HG02571 (cell line): ENCODE data around the gene OSBPL1A.
"Not testable (repeated sequence)": the region's sequence is repeated elsewhere in the genome, so short reads cannot be mapped to it uniquely, and the experiment has no call there.

Experiments
- ATAC-seq: cut with Tn5 transposase; IDR thresholded peaks from one replicate; pipeline ENCODE4 v1.9.1; 2021; ENCODE audit warnings: mild to moderate bottlenecking, moderate library complexity; ENCODE audit not compliant: unreplicated experiment

OSBPL1A gene

GRCh38 chr18:24398540-24398939 is 916 bp upstream of the OSBPL1A start:
- no peak for ATAC-seq

- no peak for ATAC-seq
Measured at GRCh38 chr18:24397131-24397693, 412 bp downstream of the OSBPL1A start.

GRCh38 chr18:24396082-24396633 is 1.5 kb downstream of the OSBPL1A start:
- ATAC-seq = no peak

GRCh38 chr18:24395049-24395795 is 2.4 kb downstream of the OSBPL1A start:
- no peak for ATAC-seq

GRCh38 chr18:24388957-24389356 is 8.7 kb downstream of the OSBPL1A start:
- ATAC-seq = no peak

GRCh38 chr18:24386681-24387080 is 10.9 kb downstream of the OSBPL1A start:
- ATAC-seq = no peak

- ATAC-seq = no peak
Measured at GRCh38 chr18:24381126-24381525, 16.5 kb downstream of the OSBPL1A start.

GRCh38 chr18:24380163-24380747 is 17.4 kb downstream of the OSBPL1A start:
- no peak for ATAC-seq

GRCh38 chr18:24378598-24378997 is 19.0 kb downstream of the OSBPL1A start:
- no peak for ATAC-seq

- ATAC-seq = not testable (repeated sequence)
Measured at GRCh38 chr18:24376531-24376930, 21.1 kb downstream of the OSBPL1A start.

GRCh38 chr18:24373328-24373727 is 24.3 kb downstream of the OSBPL1A start:
- no peak for ATAC-seq

GRCh38 chr18:24372279-24372872 is 25.2 kb downstream of the OSBPL1A start:
- ATAC-seq = no peak

GRCh38 chr18:24370120-24370519 is 27.5 kb downstream of the OSBPL1A start:
- ATAC-seq = no peak

GRCh38 chr18:24369426-24369825 is 28.2 kb downstream of the OSBPL1A start:
- no peak for ATAC-seq

GRCh38 chr18:24368749-24369148 is 28.9 kb downstream of the OSBPL1A start:
- ATAC-seq = no peak

GRCh38 chr18:24366328-24366727 is 31.3 kb downstream of the OSBPL1A start:
- ATAC-seq = no peak

GRCh38 chr18:24364177-24364576 is 33.4 kb downstream of the OSBPL1A start:
- no peak for ATAC-seq

- no peak for ATAC-seq
Measured at GRCh38 chr18:24362757-24363156, 34.9 kb downstream of the OSBPL1A start.

- ATAC-seq = not testable (repeated sequence)
Measured at GRCh38 chr18:24359787-24360530, 37.7 kb downstream of the OSBPL1A start.

- no peak for ATAC-seq
Measured at GRCh38 chr18:24354278-24354677, 43.3 kb downstream of the OSBPL1A start.

GRCh38 chr18:24346254-24346653 is 51.4 kb downstream of the OSBPL1A start:
- no peak for ATAC-seq
